Neural cell (in vitro differentiated cells): Measurements from ENCODE around the gene HPS5.

Experiments used
- EP300 ChIP-seq: fragments of 450-650 bp; conservative IDR thresholded peaks from 2 replicates; pipeline ENCODE4 v1.6.1; 2014; ENCODE audit warnings: antibody characterized with exemption, mild to moderate bottlenecking, moderate library complexity; ENCODE audit not compliant: poor library complexity, severe bottlenecking
- EZH2 ChIP-seq: fragments of 200-600, 300-800 bp; shearing (Covaris generic), sonication (generic); IDR thresholded peaks from 2 replicates; pipeline ENCODE4 v1.6.1; 2014; ENCODE audit warnings: antibody characterized with exemption, low read length, borderline replicate concordance, mild to moderate bottlenecking; ENCODE audit not compliant: insufficient read depth, poor library complexity, severe bottlenecking
- MXI1 ChIP-seq: fragments of 450-650 bp; conservative IDR thresholded peaks from 2 replicates; pipeline ENCODE4 v1.6.1; 2014; ENCODE audit warnings: antibody characterized with exemption, mild to moderate bottlenecking; ENCODE audit not compliant: poor library complexity, severe bottlenecking
- POLR2AphosphoS5 ChIP-seq: IDR thresholded peaks from 2 replicates; pipeline ENCODE4 v1.6.1; 2012
- RAD21 ChIP-seq: fragments of 450-650 bp; conservative IDR thresholded peaks from 2 replicates; pipeline ENCODE4 v1.6.1; 2014; ENCODE audit warnings: antibody characterized with exemption, mild to moderate bottlenecking, moderate library complexity
- SMC3 ChIP-seq: fragments of 450-650 bp; conservative IDR thresholded peaks from 2 replicates; pipeline ENCODE4 v1.6.1; 2014; ENCODE audit warnings: antibody characterized with exemption, mild to moderate bottlenecking, moderate library complexity; ENCODE audit not compliant: poor library complexity
- TAF1 ChIP-seq: IDR thresholded peaks from 2 replicates; pipeline ENCODE4 v1.6.1; 2012; ENCODE audit warnings: low read depth
- TF ChIP-seq, protein P1 (sequence below): fragments of 450-650 bp; IDR thresholded peaks from 2 replicates; pipeline ENCODE4 v1.5.1; 2014; ENCODE audit warnings: antibody characterized with exemption, mild to moderate bottlenecking, moderate library complexity; ENCODE audit not compliant: poor library complexity, severe bottlenecking

DNA sequence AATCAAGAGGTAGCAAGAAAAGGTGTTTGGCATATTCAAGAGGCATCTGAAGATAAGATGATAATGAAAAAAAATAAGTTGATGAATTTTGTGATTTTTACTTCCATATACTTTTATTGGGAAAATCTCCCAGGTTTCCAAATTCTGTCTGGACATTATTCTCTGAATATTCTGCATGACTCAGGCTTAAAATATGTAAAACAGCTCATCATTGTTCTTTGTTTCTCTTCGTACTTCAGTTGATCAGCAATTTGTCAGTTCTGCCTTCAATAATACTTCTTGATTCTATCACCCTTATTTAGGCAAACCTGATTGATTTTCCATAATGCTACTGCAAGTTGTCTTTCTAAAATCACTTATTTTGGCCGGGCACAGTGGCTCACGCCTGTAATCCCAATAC lies 30.6 kb upstream of the HPS5 start:
- TF ChIP-seq POLR2AphosphoS5 (no peak), MXI1 (no peak), EZH2 (no peak), RAD21 (no peak), TAF1 (no peak), SMC3 (no peak), EP300 (no peak)
- TF ChIP-seq, protein P1, sequence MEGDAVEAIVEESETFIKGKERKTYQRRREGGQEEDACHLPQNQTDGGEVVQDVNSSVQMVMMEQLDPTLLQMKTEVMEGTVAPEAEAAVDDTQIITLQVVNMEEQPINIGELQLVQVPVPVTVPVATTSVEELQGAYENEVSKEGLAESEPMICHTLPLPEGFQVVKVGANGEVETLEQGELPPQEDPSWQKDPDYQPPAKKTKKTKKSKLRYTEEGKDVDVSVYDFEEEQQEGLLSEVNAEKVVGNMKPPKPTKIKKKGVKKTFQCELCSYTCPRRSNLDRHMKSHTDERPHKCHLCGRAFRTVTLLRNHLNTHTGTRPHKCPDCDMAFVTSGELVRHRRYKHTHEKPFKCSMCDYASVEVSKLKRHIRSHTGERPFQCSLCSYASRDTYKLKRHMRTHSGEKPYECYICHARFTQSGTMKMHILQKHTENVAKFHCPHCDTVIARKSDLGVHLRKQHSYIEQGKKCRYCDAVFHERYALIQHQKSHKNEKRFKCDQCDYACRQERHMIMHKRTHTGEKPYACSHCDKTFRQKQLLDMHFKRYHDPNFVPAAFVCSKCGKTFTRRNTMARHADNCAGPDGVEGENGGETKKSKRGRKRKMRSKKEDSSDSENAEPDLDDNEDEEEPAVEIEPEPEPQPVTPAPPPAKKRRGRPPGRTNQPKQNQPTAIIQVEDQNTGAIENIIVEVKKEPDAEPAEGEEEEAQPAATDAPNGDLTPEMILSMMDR, result no peak
